HG03432 (cell line): ENCODE data around the gene ZNF423.
A peak's percentile ranks its signal among the peaks of the same experiment; 100 is the strongest.
"Not testable (repeated sequence)": the region's sequence is repeated elsewhere in the genome, so short reads cannot be mapped to it uniquely, and the experiment has no call there.

Experiments
- ATAC-seq: cut with Tn5 transposase; IDR thresholded peaks from one replicate; pipeline ENCODE4 v1.9.1; 2021; ENCODE audit warnings: mild to moderate bottlenecking, moderate library complexity; ENCODE audit not compliant: unreplicated experiment

ZNF423 gene

DNA sequence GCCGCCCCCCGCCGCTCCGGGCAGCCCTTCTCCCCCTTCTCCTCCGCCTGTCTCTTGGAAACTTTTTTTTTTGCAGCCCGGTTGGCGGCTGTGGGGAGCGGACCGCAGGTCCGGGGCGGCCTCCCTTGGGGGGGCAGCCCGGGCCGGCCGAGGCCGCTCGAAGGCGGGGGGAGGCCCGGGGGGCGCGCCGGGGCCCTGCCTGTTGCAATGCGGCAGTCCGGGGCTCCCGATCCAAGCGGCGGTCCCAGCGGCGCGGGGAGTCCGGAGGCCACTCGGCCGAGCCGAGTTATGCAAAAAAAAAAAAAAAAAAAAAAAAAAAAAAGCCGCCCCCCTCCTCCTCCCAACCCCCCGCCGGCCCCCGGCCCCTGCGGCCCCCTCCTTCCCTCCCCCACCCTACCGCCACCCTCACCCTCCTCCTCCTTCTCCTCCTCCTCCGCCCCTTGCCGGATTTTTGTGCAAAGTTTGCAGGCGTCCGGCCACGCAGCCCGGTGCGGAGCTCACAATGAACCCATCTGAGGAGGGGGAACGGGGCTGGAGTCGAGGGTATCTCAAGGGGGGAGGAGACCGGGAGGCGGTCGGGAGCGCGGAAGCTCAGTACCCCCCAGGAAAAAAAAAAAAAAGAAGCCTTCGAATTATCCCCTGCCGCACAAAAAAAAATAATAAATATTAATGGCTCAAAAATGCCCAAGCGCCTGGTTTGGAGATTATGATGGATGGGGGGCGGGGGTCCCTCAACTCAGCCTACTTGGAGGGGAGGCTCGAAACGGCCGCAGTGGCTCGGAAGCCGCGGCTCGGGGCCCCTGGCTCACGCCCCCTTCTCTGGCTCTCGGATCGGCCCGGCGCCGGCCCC, at the start of gene ZNF423:
TSS of gene ZNF423 (minus strand) at position 291 of the 850 bp plus-strand sequence. CDS start 338 bp downstream, outside the sequence.
- ATAC-seq: no peak

DNA sequence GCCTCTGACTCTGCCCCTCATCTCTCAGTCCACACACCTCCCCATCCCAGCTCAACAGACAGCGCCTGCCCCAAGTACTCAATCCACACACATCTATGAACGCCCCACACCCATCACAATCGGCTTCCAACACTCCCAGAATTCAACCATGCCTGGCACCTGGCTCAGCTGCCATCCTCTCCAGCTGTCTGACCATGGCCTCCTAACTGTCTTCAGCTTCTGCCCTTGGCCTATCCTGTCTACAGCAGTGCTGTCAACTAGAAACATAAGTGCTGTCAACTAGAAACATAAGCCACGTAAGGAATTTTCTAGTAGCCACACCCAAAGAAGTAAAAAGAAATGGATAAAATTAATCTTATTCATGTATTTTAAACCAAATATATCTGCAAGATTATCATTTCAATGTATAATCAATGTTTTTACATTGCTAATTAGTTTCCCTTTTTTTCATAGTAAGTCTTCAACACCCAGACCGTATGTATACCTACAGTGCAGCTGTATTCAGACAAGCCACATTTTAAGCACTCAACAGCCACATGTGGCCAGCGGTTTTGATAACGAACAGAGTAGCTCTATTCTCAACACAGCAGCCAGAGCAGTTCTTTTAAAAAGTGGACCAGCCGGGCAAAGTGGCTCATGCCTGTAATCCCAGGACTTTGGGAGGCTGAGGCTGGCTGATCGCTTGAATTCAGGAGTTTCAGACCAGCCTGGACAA, 48.6 kb upstream of the ZNF423 start:
- no peak for ATAC-seq

DNA sequence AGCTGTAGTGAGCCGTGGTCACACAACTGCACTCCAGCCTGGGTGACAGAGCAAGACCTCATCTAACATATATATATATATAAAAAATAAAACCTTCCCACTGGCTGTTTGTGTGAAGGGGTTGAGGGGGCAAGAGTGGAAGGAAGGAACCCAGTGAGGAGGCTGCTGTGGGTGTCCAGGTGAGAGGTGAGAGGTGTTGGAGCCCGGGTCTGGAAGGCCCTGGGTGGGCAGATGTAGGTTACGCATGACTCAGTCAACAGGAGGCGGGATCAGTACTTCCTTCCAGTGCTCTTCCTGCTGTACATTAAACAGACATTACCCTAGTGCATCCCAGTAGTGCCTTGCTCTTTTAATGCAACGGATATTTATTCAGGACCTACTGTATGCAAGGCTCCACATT, 47.0 kb upstream of the ZNF423 start:
- ATAC-seq: no peak

DNA sequence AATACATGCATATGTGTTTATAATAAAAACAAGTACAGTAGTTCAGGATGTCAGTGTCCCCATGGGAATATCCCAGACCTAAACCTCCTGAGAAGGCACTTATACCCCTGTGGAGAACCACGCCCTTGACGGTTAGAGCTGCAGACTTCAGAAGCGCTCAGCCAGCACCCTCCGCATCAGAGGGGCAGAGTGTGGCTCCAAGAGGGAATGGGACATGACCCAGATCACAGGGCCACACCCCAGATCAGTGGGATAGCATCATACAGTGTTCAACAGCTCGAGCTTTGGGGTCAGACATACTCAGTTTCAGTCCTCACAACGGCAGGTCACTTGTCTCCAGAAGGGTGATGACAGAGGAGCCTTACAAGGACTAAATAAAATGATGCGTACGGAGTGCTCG, 45.8 kb upstream of the ZNF423 start:
- no peak for ATAC-seq

DNA sequence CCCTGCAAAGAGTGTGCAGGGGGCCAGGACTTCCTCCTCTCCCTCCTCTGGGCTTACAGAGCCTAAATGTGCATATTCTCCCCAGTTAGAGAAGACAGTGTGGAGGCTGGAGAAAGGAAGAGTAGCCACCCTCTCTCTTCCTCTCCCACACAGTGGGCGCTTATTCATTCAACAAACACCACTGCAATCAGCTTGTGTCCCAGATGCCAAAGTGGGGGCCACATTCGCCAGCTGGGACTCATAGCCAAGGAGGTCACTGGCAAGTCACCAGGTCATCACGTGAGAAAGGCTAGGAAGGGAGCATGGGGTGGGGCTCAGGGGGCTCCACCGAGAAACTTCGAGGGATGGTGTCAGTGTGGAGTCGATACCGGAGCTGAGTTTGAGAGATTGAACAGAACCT, 45.0 kb upstream of the ZNF423 start:
- no peak for ATAC-seq

DNA sequence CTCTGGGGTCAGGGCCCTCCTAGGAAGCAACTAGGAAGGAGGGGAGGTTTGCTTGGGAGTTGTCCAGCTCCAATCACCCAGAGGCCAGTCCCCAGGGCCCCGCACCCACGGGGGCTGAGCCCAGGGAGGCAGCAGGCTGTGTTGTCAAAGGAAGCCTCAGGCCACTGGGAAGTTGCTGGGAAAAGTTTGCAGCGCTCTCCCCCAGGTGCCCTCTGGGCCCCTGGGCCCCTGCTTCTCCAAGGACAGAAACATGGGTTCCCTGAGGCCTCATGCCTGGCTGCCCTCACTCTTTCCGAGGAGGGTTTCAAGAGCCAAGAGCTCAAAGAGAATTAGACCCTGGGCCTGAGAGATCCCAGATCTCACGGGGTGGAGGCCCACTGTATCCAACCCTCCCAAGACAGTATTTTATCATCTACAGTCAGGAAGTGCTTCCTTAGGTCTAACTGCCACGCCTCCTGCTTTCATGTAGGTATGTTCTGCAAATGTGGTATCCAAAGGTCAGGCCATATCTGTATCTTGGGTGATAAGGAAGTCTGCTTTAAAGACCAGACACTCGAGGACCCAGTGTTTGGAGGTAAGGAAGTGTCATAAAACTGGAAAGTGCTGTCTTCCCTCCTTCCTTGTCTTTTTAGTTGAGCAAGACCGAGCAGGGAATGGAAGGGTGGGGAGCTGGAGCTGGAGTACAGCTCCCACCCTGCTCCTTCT, 44.2 kb upstream of the ZNF423 start:
- ATAC-seq: no peak

DNA sequence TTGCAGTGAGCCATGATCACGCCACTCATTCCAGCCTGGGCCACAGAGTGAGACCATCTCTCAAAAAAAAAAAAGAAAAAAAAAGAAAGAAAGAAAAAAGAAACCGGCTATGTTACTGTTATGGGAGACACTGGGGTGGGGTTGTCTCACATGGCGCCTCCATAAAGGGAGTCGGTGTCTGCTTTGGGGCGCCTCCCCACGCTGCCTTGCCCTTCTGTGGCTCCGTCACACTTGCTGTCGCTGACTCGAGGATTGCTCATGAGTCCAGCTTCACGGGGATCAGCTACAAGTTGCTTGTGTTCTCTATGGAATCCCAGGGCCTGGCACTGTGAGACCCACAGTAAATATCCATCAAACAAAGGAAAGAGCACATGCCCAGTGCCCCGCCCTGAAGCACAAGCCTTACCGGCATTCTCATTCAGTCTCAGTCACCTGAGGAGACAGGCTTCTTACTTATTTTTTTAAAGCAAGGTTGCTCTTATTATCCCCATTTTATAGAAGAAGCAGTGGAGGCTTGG, 40.6 kb upstream of the ZNF423 start:
- no peak for ATAC-seq

DNA sequence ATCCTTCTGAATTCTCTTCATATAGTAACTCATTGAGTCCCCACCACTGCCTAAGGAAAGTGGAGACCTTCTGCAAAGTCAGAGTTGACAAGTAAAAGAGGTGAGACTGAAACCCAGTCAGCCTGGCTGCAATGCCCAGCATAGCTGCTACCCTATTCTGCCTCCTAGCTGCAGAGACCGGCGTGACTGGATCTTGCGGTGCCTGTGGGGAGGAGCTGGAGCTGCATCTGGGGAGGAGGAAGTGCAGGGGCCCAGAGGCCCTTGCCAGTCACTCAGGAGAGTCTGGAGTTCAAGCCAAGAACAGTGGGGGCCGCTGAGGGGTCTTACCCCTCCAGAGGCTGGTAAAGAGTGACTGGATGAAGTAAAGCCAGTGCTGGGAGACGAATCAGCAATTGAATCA, 35.0 kb upstream of the ZNF423 start:
- ATAC-seq: no peak

DNA sequence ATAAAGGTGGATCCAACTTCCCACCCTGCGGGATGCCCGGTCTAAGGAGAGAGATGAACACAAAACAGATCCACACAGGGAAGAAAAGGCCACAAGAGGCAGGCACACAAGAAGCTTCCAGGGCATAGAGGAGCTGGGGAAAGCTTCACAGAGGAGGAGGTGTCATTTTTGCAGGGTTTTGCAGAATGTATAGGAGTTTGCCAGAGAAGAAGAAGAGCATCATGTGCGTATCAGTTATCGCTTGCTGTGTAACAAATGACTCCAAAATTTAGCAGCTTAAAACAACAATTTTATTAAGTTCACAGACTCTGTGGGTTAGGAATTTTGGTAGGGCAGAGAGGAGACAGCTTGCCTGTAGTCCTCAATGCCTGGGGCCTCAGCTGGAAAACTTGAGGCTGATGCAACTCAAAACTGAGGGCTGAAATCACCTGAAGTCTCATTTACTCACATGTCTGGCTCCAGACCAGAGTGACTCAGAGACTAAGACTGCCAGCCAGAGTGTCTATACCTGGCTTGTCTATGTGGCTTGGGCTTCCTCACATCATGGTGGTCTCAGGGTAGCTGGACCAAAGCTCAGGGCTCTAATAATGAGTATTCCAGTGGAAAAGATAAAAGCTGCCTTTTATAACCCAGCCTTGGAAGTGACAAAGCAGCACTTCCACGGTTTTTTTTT, 33.9 kb upstream of the ZNF423 start:
- ATAC-seq: no peak

DNA sequence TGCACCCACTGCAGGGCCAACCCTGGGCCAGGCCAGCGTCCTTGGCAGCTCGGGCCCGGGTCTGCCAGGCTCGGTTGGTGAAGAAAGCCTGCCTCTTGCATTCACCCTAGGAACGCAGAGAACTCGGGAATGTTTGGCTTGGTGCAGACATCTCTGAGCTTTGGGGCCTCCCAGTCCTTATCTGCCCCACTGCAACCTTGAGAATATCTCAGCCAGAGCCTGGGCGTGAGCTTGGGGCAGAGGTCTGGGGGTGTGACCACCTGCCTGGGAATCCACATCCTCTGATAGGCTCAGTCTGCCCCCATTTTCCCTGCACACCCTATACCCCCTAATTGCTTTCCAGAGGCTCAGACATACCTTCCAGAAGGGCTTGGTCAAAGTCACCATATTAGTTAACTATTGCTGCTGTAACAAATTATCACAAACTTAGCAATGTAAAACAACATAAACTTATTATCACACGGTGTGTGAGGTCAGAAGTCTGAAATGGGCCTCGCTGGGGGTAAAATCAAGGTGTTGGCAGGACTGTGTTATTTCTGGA, 30.7 kb upstream of the ZNF423 start:
- ATAC-seq: no peak

DNA sequence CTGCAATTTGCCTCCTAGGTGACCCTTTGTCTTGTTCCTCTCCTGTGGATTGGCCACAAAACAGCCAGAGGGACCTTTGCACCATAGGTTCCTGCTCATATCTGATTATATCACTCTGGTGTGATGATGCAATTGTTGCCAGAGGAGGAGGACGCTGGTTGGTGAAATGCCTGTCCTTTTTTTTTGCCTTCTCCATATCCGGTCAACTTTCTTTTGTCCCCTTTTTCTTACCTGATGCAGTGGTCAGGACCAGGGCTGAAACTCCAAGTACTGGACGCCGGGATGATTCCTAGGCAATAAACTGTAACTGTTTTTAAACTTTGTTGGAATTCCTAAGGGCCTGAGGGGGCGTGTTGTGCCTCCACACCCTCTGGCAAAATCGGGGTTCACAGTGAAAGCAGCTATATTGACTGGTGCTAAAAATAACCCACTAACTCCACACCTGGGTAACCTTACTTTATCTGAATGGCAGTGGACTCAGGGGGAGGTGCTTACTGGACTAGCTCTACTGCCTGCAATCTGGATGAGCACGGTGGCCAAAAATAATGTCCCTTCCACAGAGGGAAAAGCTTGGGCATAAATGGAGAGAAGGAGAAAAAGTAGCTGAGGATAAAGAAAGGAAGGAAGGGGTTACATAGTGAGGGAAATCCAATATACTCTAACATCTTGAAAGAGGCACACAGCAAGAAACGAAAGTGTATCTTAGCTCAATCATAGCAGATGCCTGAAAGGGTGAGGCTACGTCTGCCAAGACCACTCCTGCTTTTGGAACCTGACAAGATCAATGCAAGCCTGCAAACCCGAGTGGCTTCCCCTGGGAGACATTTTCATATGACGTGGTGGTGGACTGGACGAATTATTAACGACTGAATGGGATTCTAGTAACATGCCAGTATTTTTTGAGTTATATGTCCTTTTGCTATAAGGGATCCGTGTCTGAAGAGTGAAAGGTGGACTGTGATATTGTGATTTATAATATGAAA, 28.4 kb upstream of the ZNF423 start:
- no peak for ATAC-seq

DNA sequence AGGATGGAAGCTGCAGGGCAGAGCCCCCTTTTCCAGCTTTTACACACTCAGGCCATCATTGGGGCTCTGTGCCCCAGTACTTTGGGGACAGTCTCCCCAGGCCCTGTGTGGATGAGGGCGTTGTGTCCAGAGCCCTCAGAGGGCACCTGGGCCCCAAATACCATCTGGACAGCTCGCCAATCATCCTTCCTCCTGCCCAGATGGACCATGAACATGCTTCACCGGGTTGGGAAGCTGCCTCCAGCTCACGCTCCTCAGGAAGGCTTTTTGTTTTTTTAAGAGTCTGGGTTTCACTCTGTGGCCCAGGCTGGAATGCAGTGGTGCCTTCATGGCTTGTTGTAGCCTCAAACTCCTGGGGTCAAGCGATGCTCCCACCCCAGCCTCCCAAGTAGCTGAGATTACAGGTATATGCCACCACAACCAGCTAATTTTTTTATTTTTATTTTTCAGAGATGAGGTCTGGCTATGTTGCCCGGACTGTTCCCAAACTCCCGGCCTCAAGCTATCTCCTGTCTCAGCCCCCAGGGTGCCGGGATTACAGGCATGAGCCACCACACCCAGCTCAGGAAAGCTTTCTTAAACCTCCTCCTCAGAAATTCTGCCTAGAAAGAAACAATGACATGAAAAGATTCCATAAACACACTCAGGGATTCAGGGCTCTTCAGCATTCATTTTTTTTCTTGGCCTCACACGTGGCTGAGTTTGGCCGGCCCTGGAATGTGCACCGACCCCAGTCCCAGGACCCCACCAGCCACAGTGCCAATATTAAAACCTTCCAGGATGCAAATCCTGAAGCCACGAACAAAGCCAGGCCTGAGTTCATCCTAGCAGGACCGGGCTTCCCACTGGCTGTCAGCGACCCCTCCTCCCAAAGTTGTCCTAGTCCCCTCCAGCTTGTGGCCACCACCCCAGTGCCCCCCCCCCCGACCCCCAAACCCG, 27.4 kb upstream of the ZNF423 start:
- ATAC-seq: no peak

DNA sequence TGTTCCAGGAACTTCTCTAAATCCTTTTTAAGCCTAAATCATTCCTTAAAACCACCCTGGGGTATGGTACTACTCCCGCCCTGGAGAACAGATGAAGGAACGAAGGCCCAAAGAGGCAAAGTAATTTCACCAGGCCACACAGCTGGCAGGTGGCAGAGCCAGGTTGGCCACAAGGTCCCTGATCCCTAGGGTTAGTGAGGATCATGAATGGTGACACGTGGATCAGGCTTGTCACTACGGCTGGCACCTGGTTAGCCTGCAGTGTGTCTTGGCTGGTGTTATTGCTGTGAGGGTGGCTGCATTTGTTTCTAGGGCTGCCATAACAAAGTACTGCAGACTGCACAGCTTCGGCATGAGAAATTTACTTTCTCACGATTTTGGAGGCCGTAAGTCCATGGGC, 26.0 kb upstream of the ZNF423 start:
- ATAC-seq: no peak

DNA sequence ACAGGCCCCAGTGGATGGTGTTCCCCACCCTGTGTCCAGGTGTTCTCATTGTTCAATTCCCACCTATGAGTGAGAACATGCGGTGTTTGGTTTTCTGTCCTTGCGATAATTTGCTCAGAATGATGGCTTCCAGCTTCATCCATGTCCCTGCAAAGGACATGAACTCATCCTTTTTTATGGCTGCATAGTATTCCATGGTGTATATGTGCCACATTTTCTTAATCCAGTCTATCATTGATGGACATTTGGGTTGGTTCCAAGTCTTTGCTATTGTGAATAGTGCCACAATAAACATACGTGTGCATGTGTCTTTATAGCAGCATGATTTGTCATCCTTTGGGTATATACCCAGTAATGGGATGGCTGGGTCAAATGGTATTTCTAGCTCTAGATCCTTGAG, 22.6 kb upstream of the ZNF423 start:
- ATAC-seq: not testable (repeated sequence)

DNA sequence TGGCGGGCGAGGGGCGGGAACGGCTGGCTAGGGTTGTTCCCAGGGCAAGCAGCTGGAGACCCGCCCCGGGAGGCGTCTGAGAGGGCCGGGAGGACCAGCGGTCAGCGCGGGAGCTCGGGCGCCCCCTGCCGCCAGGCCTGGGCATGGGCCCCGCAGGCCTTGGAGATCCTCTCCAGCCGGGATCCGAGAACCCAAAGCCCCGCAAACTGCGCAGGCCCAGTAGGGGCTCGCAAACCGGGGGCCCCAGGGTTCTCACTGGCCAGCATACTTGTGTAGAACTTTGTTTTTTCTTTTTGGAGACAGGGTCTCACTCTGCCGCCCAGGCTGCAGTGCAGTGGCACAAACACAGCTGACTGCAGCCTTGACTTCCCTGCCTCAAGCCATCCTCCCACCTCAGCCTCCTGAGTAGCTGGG, 20.8 kb upstream of the ZNF423 start:
- peak; percentile 54 for ATAC-seq

DNA sequence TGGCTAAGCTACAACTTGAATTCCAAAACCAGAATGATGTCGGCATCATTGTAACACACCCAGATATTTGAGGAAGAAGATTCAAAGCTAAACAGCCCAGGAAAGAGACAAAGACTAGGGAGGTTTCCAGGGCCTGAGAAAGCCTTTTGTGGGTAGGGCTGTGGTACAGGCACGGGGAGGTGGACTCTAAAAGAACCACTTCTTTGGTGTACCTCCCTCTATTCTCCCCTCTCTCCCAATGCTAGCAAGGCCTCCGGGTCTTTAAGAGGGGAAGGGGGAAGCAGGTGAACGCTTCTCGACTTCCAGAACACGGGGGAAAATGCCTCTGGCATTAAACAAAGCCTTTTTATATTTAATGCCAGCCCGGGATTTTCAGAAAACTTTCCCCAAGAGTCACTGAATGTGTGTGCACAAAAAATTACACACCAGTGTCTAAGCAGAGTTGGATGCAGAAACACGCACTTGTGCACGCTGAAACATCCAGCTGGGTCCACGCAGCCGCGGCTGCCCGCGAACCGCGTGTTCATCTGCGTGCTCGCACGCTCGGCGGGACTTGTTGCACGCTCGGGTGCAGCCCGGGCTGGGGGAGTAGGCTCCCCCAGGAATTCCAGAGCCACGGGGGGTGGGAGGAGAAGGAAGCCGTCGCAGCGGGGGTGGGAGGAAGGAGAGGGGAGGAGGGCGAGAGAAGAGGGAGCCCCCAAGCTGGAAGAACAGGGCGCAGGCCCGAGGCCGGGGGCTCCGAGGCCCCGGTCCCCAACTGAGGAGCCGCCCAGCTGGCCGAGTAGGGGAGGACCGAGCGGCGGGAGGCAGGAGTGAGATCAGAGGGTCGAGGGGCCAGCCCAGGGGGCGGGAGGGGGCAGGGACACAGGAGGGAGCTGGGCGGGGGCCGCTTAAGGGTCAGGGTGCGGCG, 20.1 kb upstream of the ZNF423 start:
- no peak for ATAC-seq

DNA sequence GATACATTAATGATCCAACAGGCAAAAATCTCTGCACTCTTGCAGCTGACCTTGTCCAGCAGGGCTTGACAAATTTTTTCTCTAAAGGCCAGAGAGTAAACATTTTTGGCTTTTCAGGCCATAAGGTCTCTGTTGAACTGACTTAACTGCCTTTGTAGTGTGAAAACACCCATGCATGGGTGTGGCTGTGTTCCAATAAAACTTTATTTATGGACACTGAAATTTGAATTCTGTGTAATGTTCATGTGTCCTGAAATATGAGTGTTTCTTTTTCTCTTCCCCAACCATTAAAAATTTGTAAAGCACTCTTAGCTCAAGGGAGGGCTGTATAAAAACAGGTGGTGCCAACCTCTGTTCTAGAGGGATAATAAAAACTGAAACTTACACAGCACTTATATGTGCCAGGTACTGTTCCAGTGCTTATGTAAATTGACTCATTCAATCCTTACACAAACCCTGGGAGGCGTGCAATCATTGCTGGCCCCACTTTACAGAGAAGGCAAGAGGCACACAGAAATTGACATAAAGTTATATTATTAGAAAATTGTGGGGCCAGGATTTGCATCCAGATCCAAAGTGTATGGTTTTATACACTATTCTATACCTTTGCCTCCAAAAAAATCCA, 18.8 kb upstream of the ZNF423 start:
- ATAC-seq: no peak
